ENCODE measurements around the gene PPEF1. TPM values are rescaled to one million over a fixed set of nuclear protein-coding genes. Genes with fewer than 3 reads are reported as not detected.

PPEF1 gene
- total and polyA plus RNA-seq, 7 experiments from 2014 or later = 0.12 to 0.72 (median 0.59) TPM; not detected in 3

DNA sequence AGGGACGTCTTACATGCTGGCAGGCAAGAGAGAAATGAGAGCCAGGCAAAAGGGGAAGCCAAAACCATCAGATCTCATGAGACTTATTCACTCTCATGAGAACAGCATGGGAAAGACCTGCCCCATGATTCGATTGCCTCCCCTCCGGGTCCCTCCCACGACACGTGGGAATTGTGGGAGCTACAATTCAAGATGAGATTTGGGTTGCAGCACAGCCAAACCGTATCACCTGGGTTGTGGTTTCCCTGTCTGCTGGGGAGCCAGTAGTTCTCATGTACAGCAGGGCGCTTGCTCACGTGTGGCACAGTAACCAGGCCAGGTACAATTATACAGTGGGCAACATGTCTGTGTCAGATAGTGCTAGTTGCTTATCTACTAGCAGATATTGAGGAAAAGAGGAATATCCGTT is 24.5 kb upstream of the PPEF1 start:
- no peaks in the 10 kb centered on the region for H3K27me3 Mint-ChIP-seq
- no peaks in the 10 kb centered on the region for H3K27me3 ChIP-seq (ENCODE audit: control insufficient read depth in 2 of 2, insufficient read depth in 2 of 2, low read length in 2 of 2)
- H3K4me3 Mint-ChIP-seq = no peak overlapping the region
- H3K36me3 Mint-ChIP-seq = no peaks in the 10 kb centered on the region
- no peaks in the 10 kb centered on the region for H3K9me3 ChIP-seq (ENCODE audit: control insufficient read depth in 2 of 3, low read length in 3 of 3)
- H3K4me3 ChIP-seq (ENCODE audit: low read length) = no peak overlapping the region
- ChIA-PET CTCF (no interaction called here), POLR2A (no interaction called here)
- DNase-seq (no peak), ATAC-seq (no peak)
- H3K4me1 Mint-ChIP-seq = peaks cover 0 to 7% (median 0%) of the 10 kb centered on the region in 7 donors
- H3K27ac ChIP-seq (ENCODE audit: low read depth, low read length) = no peak overlapping the region
- H3K27ac Mint-ChIP-seq = no peak overlapping the region
- intact Hi-C loops (cut with micrococcal nuclease) = no loop called here
- H3K4me1 ChIP-seq (ENCODE audit: control insufficient read depth in 2 of 2, insufficient read depth in 2 of 2, low read length in 2 of 2) = no peaks in the 10 kb centered on the region
- H3K9me3 Mint-ChIP-seq = peaks cover 0 to 5% (median 0%) of the 10 kb centered on the region in 11 donors
- H3K36me3 ChIP-seq (ENCODE audit: control insufficient read depth in 2 of 3, insufficient read depth in 3 of 3, low read length in 3 of 3) = no peaks in the 10 kb centered on the region

DNA sequence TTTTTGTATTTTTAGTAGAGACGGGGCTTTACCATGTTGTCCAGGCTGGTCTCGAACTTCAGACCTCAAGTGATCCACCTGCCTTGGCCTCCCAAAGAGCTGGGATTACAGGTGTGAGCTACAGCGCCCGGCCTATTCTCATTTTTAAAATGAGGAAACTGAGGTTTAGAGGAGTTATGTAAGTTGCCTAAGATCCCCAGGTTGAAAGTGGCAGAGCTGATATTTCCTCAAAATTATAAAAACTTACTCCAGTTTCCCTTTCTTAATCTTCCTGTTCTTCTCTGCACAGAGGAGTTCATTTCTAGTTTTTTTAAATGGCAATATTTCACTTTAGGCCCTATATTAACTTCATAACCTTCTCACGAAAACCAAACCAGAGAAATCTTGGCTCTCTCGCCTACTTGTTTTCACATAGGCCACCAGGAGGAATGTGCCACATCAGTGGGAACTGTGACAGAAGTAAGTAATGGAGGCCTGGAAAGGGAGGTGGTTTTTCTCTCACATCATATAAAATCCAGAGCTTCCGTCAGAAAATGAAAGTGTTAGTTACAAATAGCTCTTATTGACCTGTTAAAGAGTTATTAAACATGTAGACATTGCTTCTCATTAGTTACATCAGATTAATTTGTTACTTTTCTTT is 19.5 kb upstream of the PPEF1 start:
- H3K4me1 ChIP-seq (ENCODE audit: control insufficient read depth in 2 of 2, insufficient read depth in 2 of 2, low read length in 2 of 2) = no peaks in the 10 kb centered on the region
- H3K9me3 ChIP-seq (ENCODE audit: control insufficient read depth in 2 of 3, low read length in 3 of 3) = no peaks in the 10 kb centered on the region
- no peak overlapping the region for H3K27ac ChIP-seq (ENCODE audit: low read depth, low read length)
- no peaks in the 10 kb centered on the region for H3K27me3 ChIP-seq (ENCODE audit: control insufficient read depth in 2 of 2, insufficient read depth in 2 of 2, low read length in 2 of 2)
- H3K4me1 Mint-ChIP-seq = no peaks in the 10 kb centered on the region
- H3K4me3 ChIP-seq (ENCODE audit: low read length) = no peak overlapping the region
- ChIA-PET POLR2A (no interaction called here), CTCF (no interaction called here)
- no peaks in the 10 kb centered on the region for H3K36me3 Mint-ChIP-seq
- DNase-seq (no peak), ATAC-seq (no peak)
- no peaks in the 10 kb centered on the region for H3K36me3 ChIP-seq (ENCODE audit: control insufficient read depth in 2 of 3, insufficient read depth in 3 of 3, low read length in 3 of 3)
- H3K9me3 Mint-ChIP-seq = peaks cover 0 to 3% (median 0%) of the 10 kb centered on the region in 11 donors
- no peaks in the 10 kb centered on the region for H3K27me3 Mint-ChIP-seq
- no peak overlapping the region for H3K4me3 Mint-ChIP-seq
- intact Hi-C loops (cut with micrococcal nuclease) = no loop called here
- H3K27ac Mint-ChIP-seq = no peak overlapping the region

DNA sequence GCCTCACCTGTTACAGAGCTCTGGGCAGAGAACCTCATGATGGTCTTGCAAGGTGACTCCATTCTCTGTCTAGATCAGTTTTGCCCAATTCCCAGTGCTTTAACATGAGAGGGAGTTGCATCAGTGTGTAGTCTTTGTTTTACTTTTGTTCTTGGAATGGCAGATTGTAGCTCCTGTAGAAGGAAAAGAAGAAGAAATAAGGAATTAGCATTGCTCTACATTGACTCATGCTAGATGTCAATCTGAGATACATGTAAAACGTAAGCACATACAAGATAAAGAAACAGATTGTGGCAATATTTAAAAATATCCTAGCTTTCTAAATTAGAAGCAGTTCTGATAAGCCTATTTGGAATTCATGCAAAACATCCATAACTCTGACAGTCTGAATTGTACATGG is 16.0 kb upstream of the PPEF1 start:
- Histone ChIP-seq H3K27ac (ENCODE audit: low read depth, low read length) (no peak overlapping the region), H3K4me1 (ENCODE audit: control insufficient read depth in 2 of 2, insufficient read depth in 2 of 2, low read length in 2 of 2) (no peaks in the 10 kb centered on the region), H3K4me3 (ENCODE audit: low read length) (no peak overlapping the region), H3K27me3 (ENCODE audit: control insufficient read depth in 2 of 2, insufficient read depth in 2 of 2, low read length in 2 of 2) (no peaks in the 10 kb centered on the region), H3K9me3 (ENCODE audit: control insufficient read depth in 2 of 3, low read length in 3 of 3) (no peaks in the 10 kb centered on the region), H3K36me3 (ENCODE audit: control insufficient read depth in 2 of 3, insufficient read depth in 3 of 3, low read length in 3 of 3) (no peaks in the 10 kb centered on the region)
- no peak for ATAC-seq
- Mint-ChIP-seq H3K27ac (no peak overlapping the region), H3K36me3 (no peaks in the 10 kb centered on the region), H3K27me3 (peaks cover 0 to 3% (median 0%) of the 10 kb centered on the region in 5 donors), H3K4me3 (no peak overlapping the region), H3K4me1 (no peaks in the 10 kb centered on the region), H3K9me3 (peaks cover 0 to 10% (median 0%) of the 10 kb centered on the region in 11 donors)
- CTCF ChIA-PET = no interaction called here
- intact Hi-C loops (cut with micrococcal nuclease) = no loop called here
- DNase-seq = no peak
- POLR2A ChIA-PET = no interaction called here

DNA sequence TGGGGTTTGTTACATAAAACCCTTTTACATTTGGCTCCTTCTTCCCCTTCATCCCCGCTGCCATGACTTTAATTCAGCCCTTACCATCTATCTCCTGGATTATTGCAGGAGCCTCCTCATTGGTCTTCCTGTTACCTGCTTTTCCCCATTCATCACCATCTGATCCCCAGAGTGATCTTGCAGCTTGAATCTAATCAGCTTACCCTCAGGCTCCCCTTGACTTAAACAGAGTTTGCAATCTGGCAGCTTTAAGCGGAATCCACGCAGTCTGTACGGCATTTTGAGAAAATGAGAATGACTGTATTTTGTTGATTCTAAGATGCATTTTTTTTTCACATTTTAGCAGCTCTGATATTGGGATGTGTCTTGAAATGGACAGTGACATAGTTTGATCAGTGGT is 14.9 kb upstream of the PPEF1 start:
- ATAC-seq (no peak), DNase-seq (no peak)
- no peak overlapping the region for H3K27ac Mint-ChIP-seq
- CTCF ChIA-PET = no interaction called here
- Histone ChIP-seq H3K27ac (ENCODE audit: low read depth, low read length) (no peak overlapping the region), H3K36me3 (ENCODE audit: control insufficient read depth in 2 of 3, insufficient read depth in 3 of 3, low read length in 3 of 3) (no peaks in the 10 kb centered on the region), H3K9me3 (ENCODE audit: control insufficient read depth in 2 of 3, low read length in 3 of 3) (no peaks in the 10 kb centered on the region), H3K4me3 (ENCODE audit: low read length) (no peak overlapping the region), H3K4me1 (ENCODE audit: control insufficient read depth in 2 of 2, insufficient read depth in 2 of 2, low read length in 2 of 2) (no peaks in the 10 kb centered on the region), H3K27me3 (ENCODE audit: control insufficient read depth in 2 of 2, insufficient read depth in 2 of 2, low read length in 2 of 2) (no peaks in the 10 kb centered on the region)
- peaks cover 0 to 12% (median 0%) of the 10 kb centered on the region in 11 donors for H3K9me3 Mint-ChIP-seq
- no peak overlapping the region for H3K4me3 Mint-ChIP-seq
- POLR2A ChIA-PET = no interaction called here
- intact Hi-C loops (cut with micrococcal nuclease) = no loop called here
- no peaks in the 10 kb centered on the region for H3K4me1 Mint-ChIP-seq
- H3K27me3 Mint-ChIP-seq = peaks cover 0 to 3% (median 0%) of the 10 kb centered on the region in 5 donors
- no peaks in the 10 kb centered on the region for H3K36me3 Mint-ChIP-seq

DNA sequence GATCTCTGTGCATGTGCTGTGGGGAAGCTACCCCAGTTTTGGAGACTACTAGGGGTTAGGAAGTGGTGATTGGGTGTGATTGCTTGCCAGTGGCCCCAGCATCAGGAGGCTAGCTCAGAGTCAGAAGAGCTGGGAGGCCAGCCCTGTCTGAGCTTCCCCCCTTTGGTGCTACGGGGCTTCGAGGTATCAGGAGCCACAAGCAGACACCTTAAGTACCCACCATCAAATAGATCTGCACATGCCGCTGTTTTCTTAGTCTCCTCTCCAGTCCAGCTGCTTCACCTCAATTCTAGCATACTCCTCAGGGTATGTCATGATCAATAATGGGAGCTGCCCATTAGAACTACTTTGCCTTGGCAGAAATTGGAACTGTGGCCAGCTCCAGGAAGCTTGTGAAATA is 10.8 kb upstream of the PPEF1 start:
- no peak for ATAC-seq
- no peak overlapping the region for H3K4me3 Mint-ChIP-seq
- Histone ChIP-seq H3K27me3 (ENCODE audit: control insufficient read depth in 2 of 2, insufficient read depth in 2 of 2, low read length in 2 of 2) (no peaks in the 10 kb centered on the region), H3K4me1 (ENCODE audit: control insufficient read depth in 2 of 2, insufficient read depth in 2 of 2, low read length in 2 of 2) (no peaks in the 10 kb centered on the region), H3K36me3 (ENCODE audit: control insufficient read depth in 2 of 3, insufficient read depth in 3 of 3, low read length in 3 of 3) (no peaks in the 10 kb centered on the region), H3K9me3 (ENCODE audit: control insufficient read depth in 2 of 3, low read length in 3 of 3) (no peaks in the 10 kb centered on the region), H3K4me3 (ENCODE audit: low read length) (no peak overlapping the region), H3K27ac (ENCODE audit: low read depth, low read length) (no peak overlapping the region)
- no peak overlapping the region for H3K27ac Mint-ChIP-seq
- H3K36me3 Mint-ChIP-seq = no peaks in the 10 kb centered on the region
- H3K4me1 Mint-ChIP-seq = no peaks in the 10 kb centered on the region
- ChIA-PET POLR2A (no interaction called here), CTCF (no interaction called here)
- intact Hi-C loops (cut with micrococcal nuclease) = no loop called here
- H3K9me3 Mint-ChIP-seq = peaks cover 0 to 14% (median 0%) of the 10 kb centered on the region in 11 donors
- DNase-seq = no peak
- H3K27me3 Mint-ChIP-seq = peaks cover 0 to 3% (median 0%) of the 10 kb centered on the region in 5 donors

DNA sequence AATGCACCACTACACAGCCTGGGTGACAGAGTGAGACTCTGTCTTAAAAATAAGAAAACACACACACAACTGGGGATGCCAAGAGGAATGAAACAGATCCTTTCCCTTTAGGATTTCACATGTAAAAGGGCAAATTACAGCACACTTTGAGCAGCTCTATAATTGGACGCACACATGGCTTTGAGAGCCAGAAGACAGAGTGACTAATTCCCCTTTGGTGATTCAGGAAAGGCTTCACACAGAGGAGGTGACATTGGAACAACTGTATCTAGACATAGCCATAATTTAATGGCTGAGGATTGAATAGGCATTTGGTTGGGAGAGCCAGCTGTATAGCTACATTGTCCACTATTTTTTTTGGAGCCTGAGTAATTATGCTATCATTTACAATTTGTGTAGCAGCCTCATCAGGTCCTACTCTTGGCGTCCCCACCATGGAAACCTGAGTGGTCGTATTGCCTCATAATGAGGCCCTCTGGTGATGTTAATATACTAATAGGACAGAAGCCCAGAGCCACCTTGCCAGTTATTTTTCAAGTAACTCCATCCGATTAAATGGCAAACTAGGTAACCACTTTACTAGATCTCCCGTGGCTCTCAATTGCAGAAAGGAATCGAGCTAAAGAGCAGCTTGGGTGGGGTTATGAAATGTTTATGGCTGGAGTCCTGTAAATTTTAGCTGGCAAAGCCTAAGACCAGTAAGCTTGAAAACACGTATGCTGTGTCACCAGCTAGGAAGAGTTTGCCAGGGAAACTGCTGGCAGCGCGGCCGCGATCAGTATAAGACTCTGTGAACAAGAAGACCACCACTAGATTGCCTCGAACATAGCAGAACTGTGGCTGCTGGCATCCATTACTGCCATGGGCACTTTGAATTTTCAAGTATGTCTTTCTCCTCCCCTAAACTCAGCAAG is 8.5 kb upstream of the PPEF1 start:
- DNase-seq = no peak
- ChIA-PET POLR2A (no interaction called here), CTCF (no interaction called here)
- H3K36me3 ChIP-seq (ENCODE audit: control insufficient read depth in 2 of 3, insufficient read depth in 3 of 3, low read length in 3 of 3) = no peaks in the 10 kb centered on the region
- Mint-ChIP-seq H3K27ac (no peak overlapping the region), H3K4me3 (no peak overlapping the region), H3K4me1 (no peaks in the 10 kb centered on the region), H3K27me3 (peaks cover 0 to 3% (median 0%) of the 10 kb centered on the region in 5 donors), H3K9me3 (peaks cover 0 to 14% (median 0%) of the 10 kb centered on the region in 11 donors), H3K36me3 (no peaks in the 10 kb centered on the region)
- H3K4me3 ChIP-seq (ENCODE audit: low read length) = no peak overlapping the region
- no peak for ATAC-seq
- no peaks in the 10 kb centered on the region for H3K9me3 ChIP-seq (ENCODE audit: control insufficient read depth in 2 of 3, low read length in 3 of 3)
- no peaks in the 10 kb centered on the region for H3K4me1 ChIP-seq (ENCODE audit: control insufficient read depth in 2 of 2, insufficient read depth in 2 of 2, low read length in 2 of 2)
- H3K27me3 ChIP-seq (ENCODE audit: control insufficient read depth in 2 of 2, insufficient read depth in 2 of 2, low read length in 2 of 2) = no peaks in the 10 kb centered on the region
- no peak overlapping the region for H3K27ac ChIP-seq (ENCODE audit: low read depth, low read length)
- intact Hi-C loops (cut with micrococcal nuclease) = no loop called here
